ENCODE results near the gene CAPSL.

GRCh38 chr5:35908228-35908627 lies 30.2 kb downstream of the CAPSL start:
- TF ChIP-seq, protein P1, sequence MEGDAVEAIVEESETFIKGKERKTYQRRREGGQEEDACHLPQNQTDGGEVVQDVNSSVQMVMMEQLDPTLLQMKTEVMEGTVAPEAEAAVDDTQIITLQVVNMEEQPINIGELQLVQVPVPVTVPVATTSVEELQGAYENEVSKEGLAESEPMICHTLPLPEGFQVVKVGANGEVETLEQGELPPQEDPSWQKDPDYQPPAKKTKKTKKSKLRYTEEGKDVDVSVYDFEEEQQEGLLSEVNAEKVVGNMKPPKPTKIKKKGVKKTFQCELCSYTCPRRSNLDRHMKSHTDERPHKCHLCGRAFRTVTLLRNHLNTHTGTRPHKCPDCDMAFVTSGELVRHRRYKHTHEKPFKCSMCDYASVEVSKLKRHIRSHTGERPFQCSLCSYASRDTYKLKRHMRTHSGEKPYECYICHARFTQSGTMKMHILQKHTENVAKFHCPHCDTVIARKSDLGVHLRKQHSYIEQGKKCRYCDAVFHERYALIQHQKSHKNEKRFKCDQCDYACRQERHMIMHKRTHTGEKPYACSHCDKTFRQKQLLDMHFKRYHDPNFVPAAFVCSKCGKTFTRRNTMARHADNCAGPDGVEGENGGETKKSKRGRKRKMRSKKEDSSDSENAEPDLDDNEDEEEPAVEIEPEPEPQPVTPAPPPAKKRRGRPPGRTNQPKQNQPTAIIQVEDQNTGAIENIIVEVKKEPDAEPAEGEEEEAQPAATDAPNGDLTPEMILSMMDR (IDR thresholded peaks at IDR 0.05; ENCODE audit: extremely low read depth in 1 of 2, insufficient read depth in 1 of 2, low read depth in 1 of 2, low read length in 2 of 2) = no peak
- TF ChIP-seq JUN (IDR thresholded peaks at IDR 0.05; ENCODE audit: borderline replicate concordance, insufficient read depth, insufficient read length, low read depth) (no peak), POLR2AphosphoS5 (IDR thresholded peaks at IDR 0.05; ENCODE audit: insufficient read depth, low read depth, low read length) (no peak), POLR2A (IDR thresholded peaks at IDR 0.05; ENCODE audit: low read depth, low read length) (no peak), EZH2 (IDR thresholded peaks at IDR 0.05; ENCODE audit: borderline replicate concordance, low read depth, low read length, severe bottlenecking) (no peak), GATA2 (IDR thresholded peaks at IDR 0.05; ENCODE audit: insufficient read depth, insufficient read length, low read depth, low read length) (no peak)
- TF ChIP-seq, protein P2, sequence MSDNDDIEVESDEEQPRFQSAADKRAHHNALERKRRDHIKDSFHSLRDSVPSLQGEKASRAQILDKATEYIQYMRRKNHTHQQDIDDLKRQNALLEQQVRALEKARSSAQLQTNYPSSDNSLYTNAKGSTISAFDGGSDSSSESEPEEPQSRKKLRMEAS (IDR thresholded peaks at IDR 0.05; ENCODE audit: insufficient read depth, insufficient read length) = no peak

Measured in endothelial cell of umbilical vein (primary cell).